ENCODE results near the gene STRIP2.

STRIP2 gene

GRCh38 chr7:129388333-129389098, 45.7 kb upstream of the STRIP2 start:
- H3K4me3 ChIP-seq (ENCODE audit: low read depth, low read length), result no peak overlapping the region
- no peaks in the 10 kb centered on the region for H3K27me3 ChIP-seq (replicated peaks)
- H3K27ac ChIP-seq, result no peak overlapping the region
- no peak for DNase-seq
- no peaks in the 10 kb centered on the region for H3K36me3 ChIP-seq (replicated peaks)
- in situ Hi-C loops (cut with HindIII; ENCODE audit: low pct_ligation_motif_present, low sequenced_read_pairs), result no loop called here
- no peak for TF ChIP-seq CTCF (IDR thresholded peaks at IDR 0.05; ENCODE audit: low read depth, low read length, missing control alignments)

GRCh38 chr7:129389829-129390228, 44.4 kb upstream of the STRIP2 start:
- Histone ChIP-seq H3K36me3 (replicated peaks) (no peaks in the 10 kb centered on the region), H3K4me3 (ENCODE audit: low read depth, low read length) (no peak overlapping the region), H3K27me3 (replicated peaks) (no peaks in the 10 kb centered on the region), H3K27ac (no peak overlapping the region)
- in situ Hi-C loops (cut with HindIII; ENCODE audit: low pct_ligation_motif_present, low sequenced_read_pairs), result no loop called here
- DNase-seq, result no peak
- peak; percentile 22 for TF ChIP-seq CTCF (IDR thresholded peaks at IDR 0.05; ENCODE audit: low read depth, low read length, missing control alignments)

GRCh38 chr7:129390314-129390713, 43.9 kb upstream of the STRIP2 start:
- Histone ChIP-seq H3K36me3 (replicated peaks) (no peaks in the 10 kb centered on the region), H3K27me3 (replicated peaks) (no peaks in the 10 kb centered on the region), H3K4me3 (ENCODE audit: low read depth, low read length) (no peak overlapping the region), H3K27ac (no peak overlapping the region)
- DNase-seq, result no peak
- in situ Hi-C loops (cut with HindIII; ENCODE audit: low pct_ligation_motif_present, low sequenced_read_pairs), result no loop called here
- no peak for TF ChIP-seq CTCF (IDR thresholded peaks at IDR 0.05; ENCODE audit: low read depth, low read length, missing control alignments)

GRCh38 chr7:129391546-129392171, 42.6 kb upstream of the STRIP2 start:
- no peak for TF ChIP-seq CTCF (IDR thresholded peaks at IDR 0.05; ENCODE audit: low read depth, low read length, missing control alignments)
- Histone ChIP-seq H3K27me3 (replicated peaks) (no peaks in the 10 kb centered on the region), H3K27ac (no peak overlapping the region), H3K36me3 (replicated peaks) (no peaks in the 10 kb centered on the region), H3K4me3 (ENCODE audit: low read depth, low read length) (no peak overlapping the region)
- DNase-seq, result no peak
- in situ Hi-C loops (cut with HindIII; ENCODE audit: low pct_ligation_motif_present, low sequenced_read_pairs), result no loop called here

GRCh38 chr7:129393255-129393654, 41.0 kb upstream of the STRIP2 start:
- no peaks in the 10 kb centered on the region for H3K36me3 ChIP-seq (replicated peaks)
- H3K4me3 ChIP-seq (ENCODE audit: low read depth, low read length), result no peak overlapping the region
- in situ Hi-C loops (cut with HindIII; ENCODE audit: low pct_ligation_motif_present, low sequenced_read_pairs), result no loop called here
- TF ChIP-seq CTCF (IDR thresholded peaks at IDR 0.05; ENCODE audit: low read depth, low read length, missing control alignments), result no peak
- no peak for DNase-seq
- no peaks in the 10 kb centered on the region for H3K27me3 ChIP-seq (replicated peaks)
- H3K27ac ChIP-seq, result no peak overlapping the region

Data from brain microvascular endothelial cell (primary cell).